ENCODE measurements around the gene CNTNAP2. TPM values are rescaled to one million over a fixed set of nuclear protein-coding genes. Genes with fewer than 3 reads are reported as not detected.

The CNTNAP2 gene
- total and polyA plus RNA-seq, 9 of the 15 experiments (the other 6 are each of a cell fraction or from before 2014, with no cell fraction given): 0.04 to 0.62 (median 0.09) TPM; not detected in 4

DNA sequence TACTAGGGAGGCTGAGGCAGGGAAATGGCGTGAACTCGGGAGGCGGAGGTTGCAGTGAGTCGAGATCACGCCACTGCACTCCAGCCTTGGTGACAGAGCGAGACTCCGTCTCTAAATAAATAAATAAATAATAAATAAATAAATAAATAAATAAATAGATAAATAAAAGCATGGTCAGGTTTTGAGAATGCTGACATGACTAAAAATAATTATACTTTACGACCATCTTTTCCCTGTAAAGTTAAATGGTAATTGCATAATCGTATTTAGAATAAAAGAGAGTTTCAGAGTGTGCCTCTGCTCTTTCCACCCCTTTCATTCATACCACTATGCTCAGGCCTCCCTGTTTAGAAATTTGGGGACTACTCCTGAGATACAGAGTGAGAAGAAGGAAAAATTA, 326.5 kb downstream of the CNTNAP2 start:
- no peak overlapping the region for H2AFZ ChIP-seq (ENCODE audit: low read depth, low read length)
- 0% methylated on average over 9 of the region's 9 CpGs for WGBS (ENCODE audit: insufficient coverage, low coverage, missing lambda C conversion rate)
- H3K79me2 ChIP-seq (ENCODE audit: control insufficient read depth, insufficient read depth, low read length): no peaks in the 10 kb centered on the region
- no peak overlapping the region for H3K9ac ChIP-seq (ENCODE audit: insufficient read depth in 1 of 2, low read depth in 2 of 2, low read length in 2 of 2)
- ChIA-PET CTCF (ENCODE audit: low intra/inter-chr PET ratio) (no interaction called here), POLR2A (no interaction called here)
- intact Hi-C loops (cut with micrococcal nuclease): no loop called here
- DNase-seq (ENCODE audit: extremely low read depth in 1 of 4, low spot score in 3 of 4) (no peak), FAIRE-seq (no peak), ATAC-seq (no peak)
- BruUV-seq (replicated peaks): no TSS peak
- in situ Hi-C loops (cut with MboI): no loop called here
- no peaks in the 10 kb centered on the region for H4K20me1 ChIP-seq (replicated peaks; ENCODE audit: control insufficient read depth, insufficient read depth, low read length)
- H3K27ac ChIP-seq (ENCODE audit: extremely low read depth, low read depth, low read length): no peak overlapping the region
- TF ChIP-seq, protein P1, sequence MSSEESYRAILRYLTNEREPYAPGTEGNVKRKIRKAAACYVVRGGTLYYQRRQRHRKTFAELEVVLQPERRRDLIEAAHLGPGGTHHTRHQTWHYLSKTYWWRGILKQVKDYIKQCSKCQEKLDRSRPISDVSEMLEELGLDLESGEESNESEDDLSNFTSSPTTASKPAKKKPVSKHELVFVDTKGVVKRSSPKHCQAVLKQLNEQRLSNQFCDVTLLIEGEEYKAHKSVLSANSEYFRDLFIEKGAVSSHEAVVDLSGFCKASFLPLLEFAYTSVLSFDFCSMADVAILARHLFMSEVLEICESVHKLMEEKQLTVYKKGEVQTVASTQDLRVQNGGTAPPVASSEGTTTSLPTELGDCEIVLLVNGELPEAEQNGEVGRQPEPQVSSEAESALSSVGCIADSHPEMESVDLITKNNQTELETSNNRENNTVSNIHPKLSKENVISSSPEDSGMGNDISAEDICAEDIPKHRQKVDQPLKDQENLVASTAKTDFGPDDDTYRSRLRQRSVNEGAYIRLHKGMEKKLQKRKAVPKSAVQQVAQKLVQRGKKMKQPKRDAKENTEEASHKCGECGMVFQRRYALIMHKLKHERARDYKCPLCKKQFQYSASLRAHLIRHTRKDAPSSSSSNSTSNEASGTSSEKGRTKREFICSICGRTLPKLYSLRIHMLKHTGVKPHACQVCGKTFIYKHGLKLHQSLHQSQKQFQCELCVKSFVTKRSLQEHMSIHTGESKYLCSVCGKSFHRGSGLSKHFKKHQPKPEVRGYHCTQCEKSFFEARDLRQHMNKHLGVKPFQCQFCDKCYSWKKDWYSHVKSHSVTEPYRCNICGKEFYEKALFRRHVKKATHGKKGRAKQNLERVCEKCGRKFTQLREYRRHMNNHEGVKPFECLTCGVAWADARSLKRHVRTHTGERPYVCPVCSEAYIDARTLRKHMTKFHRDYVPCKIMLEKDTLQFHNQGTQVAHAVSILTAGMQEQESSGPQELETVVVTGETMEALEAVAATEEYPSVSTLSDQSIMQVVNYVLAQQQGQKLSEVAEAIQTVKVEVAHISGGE (CRISPR knock-in tag; IDR thresholded peaks at IDR 0.05): no peak
- TF ChIP-seq ZNF316 (IDR thresholded peaks at IDR 0.05): peak; percentile 80
- TF ChIP-seq C11orf30 (IDR thresholded peaks at IDR 0.05; ENCODE audit: low read depth): peak; percentile 64; the same call in 1 of the 2 replicates
- no peak for TF ChIP-seq CCAR2 (IDR thresholded peaks at IDR 0.05; ENCODE audit: low read depth, low read length)
- peak; percentile 57 for TF ChIP-seq MAFG (tag; conservative IDR thresholded peaks at IDR 0.05)
- peak; percentile 45; the same call in 1 of the 2 replicates for TF ChIP-seq MAFF (IDR thresholded peaks at IDR 0.05; ENCODE audit: low read length)
- peak; percentile 67 for TF ChIP-seq MAFK (IDR thresholded peaks at IDR 0.05; ENCODE audit: low read length)
- H3K4me1 ChIP-seq (replicated peaks in 1 of 2; ENCODE audit: control insufficient read depth in 2 of 2, insufficient read depth in 2 of 2, low read length in 2 of 2): no peaks in the 10 kb centered on the region
- no peak overlapping the region for H3K4me3 ChIP-seq
- H3K9me3 ChIP-seq (replicated peaks; ENCODE audit: control insufficient read depth, insufficient read depth, low read depth, low read length): no peaks in the 10 kb centered on the region; the same call in 1 of the 2 replicates
- no peaks in the 10 kb centered on the region for H3K27me3 ChIP-seq (ENCODE audit: control insufficient read depth in 2 of 2, insufficient read depth in 2 of 2, low read length in 2 of 2)
- H3K4me2 ChIP-seq (ENCODE audit: insufficient read depth, low read length): no peak overlapping the region
- no peaks in the 10 kb centered on the region for H3K9me1 ChIP-seq (ENCODE audit: control insufficient read depth, insufficient read depth, low read length)
- H3K36me3 ChIP-seq (ENCODE audit: control insufficient read depth, insufficient read depth, low read length): no peaks in the 10 kb centered on the region
